ENCODE results near the gene SNX3.

Gene SNX3

DNA sequence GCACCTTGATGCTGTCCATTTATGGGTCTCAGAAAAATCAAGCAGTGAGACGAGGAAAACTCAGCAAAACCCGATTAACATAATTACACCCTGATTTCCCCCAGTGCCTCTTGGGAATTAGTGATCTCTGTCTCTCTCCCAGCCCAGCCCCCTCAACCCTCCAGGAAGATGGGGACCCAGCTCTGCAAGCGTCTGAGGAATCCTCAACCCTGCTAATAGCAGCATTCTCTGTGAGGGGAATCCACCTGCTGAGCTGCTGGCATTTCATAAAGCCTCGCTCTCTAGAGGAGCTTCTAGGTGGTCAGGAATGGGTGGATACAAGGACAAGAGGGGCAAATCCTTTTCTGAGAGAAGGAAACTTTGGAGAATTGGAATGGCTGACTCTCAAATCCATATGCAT lies 81.1 kb downstream of the SNX3 start:
- TF ChIP-seq, protein P1, sequence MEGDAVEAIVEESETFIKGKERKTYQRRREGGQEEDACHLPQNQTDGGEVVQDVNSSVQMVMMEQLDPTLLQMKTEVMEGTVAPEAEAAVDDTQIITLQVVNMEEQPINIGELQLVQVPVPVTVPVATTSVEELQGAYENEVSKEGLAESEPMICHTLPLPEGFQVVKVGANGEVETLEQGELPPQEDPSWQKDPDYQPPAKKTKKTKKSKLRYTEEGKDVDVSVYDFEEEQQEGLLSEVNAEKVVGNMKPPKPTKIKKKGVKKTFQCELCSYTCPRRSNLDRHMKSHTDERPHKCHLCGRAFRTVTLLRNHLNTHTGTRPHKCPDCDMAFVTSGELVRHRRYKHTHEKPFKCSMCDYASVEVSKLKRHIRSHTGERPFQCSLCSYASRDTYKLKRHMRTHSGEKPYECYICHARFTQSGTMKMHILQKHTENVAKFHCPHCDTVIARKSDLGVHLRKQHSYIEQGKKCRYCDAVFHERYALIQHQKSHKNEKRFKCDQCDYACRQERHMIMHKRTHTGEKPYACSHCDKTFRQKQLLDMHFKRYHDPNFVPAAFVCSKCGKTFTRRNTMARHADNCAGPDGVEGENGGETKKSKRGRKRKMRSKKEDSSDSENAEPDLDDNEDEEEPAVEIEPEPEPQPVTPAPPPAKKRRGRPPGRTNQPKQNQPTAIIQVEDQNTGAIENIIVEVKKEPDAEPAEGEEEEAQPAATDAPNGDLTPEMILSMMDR (IDR thresholded peaks at IDR 0.05; ENCODE audit: borderline replicate concordance, insufficient read depth, low read depth, low read length): no peak
- no peak overlapping the region for H3K4me3 ChIP-seq (ENCODE audit: low read depth, low read length)

- no peak overlapping the region for H3K4me3 ChIP-seq (ENCODE audit: low read depth, low read length)
- TF ChIP-seq, protein P1 (IDR thresholded peaks at IDR 0.05; ENCODE audit: borderline replicate concordance, insufficient read depth, low read depth, low read length): no peak
These were observed 84.4 kb downstream of the SNX3 start for GRCh38 chr6:108176281-108177089.

DNA sequence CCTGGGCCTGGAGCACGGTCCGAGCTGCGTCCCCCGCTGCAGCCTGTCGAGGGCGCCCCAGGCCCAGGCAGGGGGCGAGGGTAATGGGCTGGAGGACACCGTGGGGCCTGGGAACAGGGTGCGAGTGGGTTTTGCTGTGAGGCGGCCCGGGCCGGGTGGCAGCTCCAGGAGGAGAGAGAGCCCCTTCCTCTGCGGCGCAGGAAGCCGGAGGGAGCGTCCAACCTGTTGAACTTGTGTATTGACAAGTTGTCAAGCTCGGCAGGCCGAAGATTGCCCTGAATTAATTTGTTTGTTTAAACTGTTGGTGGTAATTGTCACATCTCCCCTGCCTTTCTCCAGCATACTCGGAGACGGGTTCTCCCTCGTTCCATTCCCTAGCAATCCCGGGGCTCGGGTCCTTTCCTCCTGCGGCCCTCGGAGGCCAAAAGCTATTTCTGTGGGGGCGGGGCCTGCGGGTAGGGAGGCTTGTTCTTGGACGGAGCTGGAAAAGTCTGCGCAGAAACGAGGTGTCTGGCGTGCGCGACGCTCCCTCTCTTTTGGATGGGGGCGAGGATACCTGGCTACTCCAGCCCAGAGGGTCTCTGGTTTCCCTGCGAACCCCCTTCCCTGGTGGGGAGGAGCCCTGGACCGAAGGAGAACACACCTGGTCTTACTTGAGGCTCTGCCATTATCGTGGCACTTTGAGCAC lies 85.1 kb downstream of the SNX3 start:
- H3K4me3 ChIP-seq (ENCODE audit: low read depth, low read length): no peak overlapping the region
- TF ChIP-seq, protein P1 (IDR thresholded peaks at IDR 0.05; ENCODE audit: borderline replicate concordance, insufficient read depth, low read depth, low read length): 0 out of 2 replicates have a peak, but pooled peaks have one; percentile 29

DNA sequence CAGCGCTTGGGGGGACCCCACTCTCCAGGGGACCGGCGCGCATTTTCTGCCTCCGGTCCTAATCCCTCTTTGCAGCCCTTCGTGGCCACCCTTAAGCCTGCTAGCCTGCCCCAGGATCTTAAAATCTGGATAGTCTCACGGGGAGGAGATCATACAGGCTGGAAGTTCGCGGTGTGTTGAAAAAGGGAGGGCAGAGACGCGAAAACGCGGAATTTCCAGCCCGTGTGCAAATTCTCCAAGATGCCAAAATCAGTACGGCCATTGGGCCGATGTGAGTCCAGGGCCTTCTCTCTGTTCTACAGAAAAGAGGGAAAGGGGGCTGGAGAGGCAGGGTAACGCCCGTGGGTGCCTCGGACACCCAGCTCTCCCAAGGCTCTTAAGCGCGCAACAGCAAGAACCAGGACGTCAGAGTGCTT lies 85.7 kb downstream of the SNX3 start:
- H3K4me3 ChIP-seq (ENCODE audit: low read depth, low read length): no peak overlapping the region
- TF ChIP-seq, protein P1 (IDR thresholded peaks at IDR 0.05; ENCODE audit: borderline replicate concordance, insufficient read depth, low read depth, low read length): no peak

DNA sequence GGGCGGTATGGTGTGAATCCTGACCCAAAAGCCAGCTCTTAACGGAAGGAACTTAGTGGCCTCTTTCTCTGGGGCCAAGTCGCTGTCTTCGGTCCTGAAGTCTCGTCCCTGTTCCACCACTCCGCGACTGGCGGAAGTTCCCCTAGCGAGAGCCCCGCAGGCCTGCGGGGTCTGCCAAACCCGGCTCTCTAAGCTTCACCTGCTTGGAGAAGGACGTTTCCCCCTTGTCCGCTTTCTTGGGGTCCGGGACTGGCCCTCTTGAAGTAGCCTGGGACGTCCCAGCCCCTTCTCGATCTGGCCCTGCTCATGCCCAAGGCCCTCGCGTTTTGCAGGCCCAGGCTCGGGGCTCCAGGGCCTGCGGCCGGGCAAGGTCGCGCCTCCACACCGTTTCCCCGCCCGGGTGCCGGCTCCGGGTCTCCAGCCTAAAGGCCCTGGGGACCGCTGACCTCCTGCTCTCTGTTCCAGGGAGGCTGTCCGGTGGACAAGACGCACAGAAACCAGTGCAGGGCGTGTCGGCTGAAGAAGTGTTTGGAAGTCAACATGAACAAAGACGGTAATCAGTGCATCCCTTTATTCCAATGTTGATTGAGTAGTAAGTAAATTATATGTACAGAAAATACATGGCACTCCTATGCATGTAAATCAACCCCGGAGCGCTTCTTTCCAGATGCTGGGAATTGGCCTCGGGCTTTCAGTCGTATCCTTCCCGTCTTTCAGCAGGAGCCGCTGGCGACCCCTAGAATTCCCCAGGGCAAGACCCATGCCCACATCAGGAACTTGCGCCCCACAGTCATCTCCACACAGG lies 86.3 kb downstream of the SNX3 start:
- TF ChIP-seq, protein P1 (IDR thresholded peaks at IDR 0.05; ENCODE audit: borderline replicate concordance, insufficient read depth, low read depth, low read length): no peak
- H3K4me3 ChIP-seq (ENCODE audit: low read depth, low read length): no peak overlapping the region

DNA sequence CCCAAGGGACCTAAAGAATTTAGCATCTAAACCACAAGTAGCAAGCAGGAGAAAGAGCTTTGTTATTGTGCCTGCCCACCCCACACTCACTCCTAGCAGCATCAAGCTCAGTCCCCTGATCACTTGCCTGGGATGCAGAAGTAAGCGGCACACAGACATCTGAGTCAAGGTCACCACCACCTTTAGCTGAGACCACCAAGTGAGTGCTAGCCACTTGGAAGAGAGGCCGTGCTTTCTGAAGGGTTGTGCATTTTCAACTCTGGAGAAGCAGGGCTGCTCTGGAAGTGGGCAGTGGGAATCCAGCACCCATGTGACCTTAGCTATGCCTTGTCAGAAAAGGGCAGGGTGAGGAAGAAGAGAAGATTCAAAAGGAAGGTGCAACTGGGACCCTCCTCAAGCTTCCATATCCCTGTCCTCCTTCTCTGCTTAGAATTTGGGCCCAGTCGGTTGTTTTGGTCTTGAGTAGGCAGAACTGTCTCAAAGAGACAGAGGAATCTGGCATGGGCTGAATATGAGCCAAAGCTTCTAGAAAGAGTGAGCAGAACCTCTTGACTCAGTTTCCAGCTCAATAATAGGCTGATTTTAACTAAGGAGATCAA lies 88.8 kb downstream of the SNX3 start:
- TF ChIP-seq, protein P1 (IDR thresholded peaks at IDR 0.05; ENCODE audit: borderline replicate concordance, insufficient read depth, low read depth, low read length): no peak
- H3K4me3 ChIP-seq (ENCODE audit: low read depth, low read length): no peak overlapping the region

Data from GM12875 (cell line).